Neural progenitor cell (in vitro differentiated cells): ENCODE results near the gene PPARG.

Source experiments
- CTCF ChIP-seq: fragments of 200-600 bp; sonication (generic); IDR thresholded peaks from 2 replicates; pipeline ENCODE4 v1.5.1; 2017; ENCODE audit warnings: antibody characterized with exemption, mild to moderate bottlenecking
- EZH2 ChIP-seq: fragments of 200-600 bp; sonication (generic); IDR thresholded peaks from 2 replicates; pipeline ENCODE4 v1.6.1; 2017; ENCODE audit warnings: antibody characterized with exemption, mild to moderate bottlenecking, moderate library complexity
- EZH2phosphoT487 ChIP-seq: fragments of 200-600 bp; sonication (generic); IDR thresholded peaks from 2 replicates; pipeline ENCODE4 v1.6.1; 2017; ENCODE audit warnings: antibody characterized with exemption

GRCh38 chr3:12303993-12304392 lies 15.1 kb downstream of the PPARG start:
- TF ChIP-seq EZH2 (no peak), CTCF (no peak), EZH2phosphoT487 (no peak)
